DMS 273 (cell line): ENCODE data around the gene GPR17.

Source experiments
- DNase-seq: peaks from one replicate; lab custom pipeline; 2025; ENCODE audit not compliant: unreplicated experiment; lab: John Stamatoyannopoulos, UW

The GPR17 gene

GRCh38 chr2:127614246-127614645 is 31.7 kb upstream of the GPR17 start:
- no peak for DNase-seq

GRCh38 chr2:127614731-127615130 is 31.2 kb upstream of the GPR17 start:
- DNase-seq, result no peak

GRCh38 chr2:127615511-127616166 is 30.3 kb upstream of the GPR17 start:
- DNase-seq, result no peak

GRCh38 chr2:127618551-127619202 is 27.3 kb upstream of the GPR17 start:
- DNase-seq, result no peak

- no peak for DNase-seq
Measured at GRCh38 chr2:127619203-127619590, 26.8 kb upstream of the GPR17 start.

- DNase-seq, result no peak
Measured at GRCh38 chr2:127619877-127620705, 25.9 kb upstream of the GPR17 start.

- DNase-seq, result no peak
Measured at GRCh38 chr2:127620866-127621265, 25.1 kb upstream of the GPR17 start.

- DNase-seq, result no peak
Measured at GRCh38 chr2:127621981-127622431, 23.9 kb upstream of the GPR17 start.

- DNase-seq, result no peak
Measured at GRCh38 chr2:127622561-127623387, 23.2 kb upstream of the GPR17 start.

- DNase-seq, result no peak
Measured at GRCh38 chr2:127623388-127624319, 22.3 kb upstream of the GPR17 start.

GRCh38 chr2:127624320-127624755 is 21.6 kb upstream of the GPR17 start:
- no peak for DNase-seq

GRCh38 chr2:127624756-127625571 is 21.0 kb upstream of the GPR17 start:
- no peak for DNase-seq

GRCh38 chr2:127625572-127625951 is 20.4 kb upstream of the GPR17 start:
- no peak for DNase-seq

GRCh38 chr2:127626175-127626574 is 19.8 kb upstream of the GPR17 start:
- DNase-seq, result no peak

- no peak for DNase-seq
Measured at GRCh38 chr2:127626917-127627739, 18.8 kb upstream of the GPR17 start.

GRCh38 chr2:127627740-127628571 is 18.0 kb upstream of the GPR17 start:
- no peak for DNase-seq
